GM23248 (cell line): Measurements from ENCODE around the gene ERO1A.

ENCODE experiments used
- EZH2 ChIP-seq: fragments of 200-600 bp; sonication (generic); IDR thresholded peaks from 2 replicates; pipeline ENCODE4 v1.6.1; 2018; ENCODE audit warnings: antibody characterized with exemption, mild to moderate bottlenecking; ENCODE audit not compliant: insufficient read depth, poor library complexity, severe bottlenecking
- EZH2phosphoT487 ChIP-seq: fragments of 200-600 bp; sonication (generic); IDR thresholded peaks from 2 replicates; pipeline ENCODE4 v1.6.1; 2018; ENCODE audit warnings: antibody characterized with exemption, moderate library complexity, mild to moderate bottlenecking, low read depth; ENCODE audit not compliant: insufficient read depth

- TF ChIP-seq EZH2phosphoT487 = no peak
- no peak for TF ChIP-seq EZH2
Observed at GRCh38 chr14:52683985-52684520, 11.3 kb downstream of the ERO1A start.
